ENCODE data around the gene PDXP.

The PDXP gene

DNA sequence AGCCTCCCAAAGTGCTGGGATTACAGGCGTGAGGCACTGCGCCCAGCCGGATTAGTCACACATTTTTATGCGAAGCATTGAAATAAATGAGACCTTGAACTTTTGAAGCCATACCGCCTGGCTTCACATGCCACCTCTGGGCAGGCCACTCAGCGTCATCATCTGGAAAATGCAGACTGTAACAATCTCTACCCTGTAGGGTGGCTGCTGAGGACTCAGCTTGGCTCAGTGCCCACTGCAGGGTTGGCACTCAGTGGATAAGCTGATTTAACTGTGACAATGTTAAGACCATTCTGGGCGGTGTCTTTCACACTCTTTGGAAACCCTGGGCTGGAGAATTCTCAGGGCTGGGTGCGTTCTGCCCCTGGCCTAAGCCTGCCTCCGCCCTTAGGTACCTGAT lies 10.6 kb upstream of the PDXP start (continued):
- TF ChIP-seq SP7 (tag by site-specific recombination; IDR thresholded peaks at IDR 0.05) (peak; percentile 38; the same call in 1 of the 2 replicates), BCL11A (tag by site-specific recombination; IDR thresholded peaks at IDR 0.05; ENCODE audit: low read depth) (no peak), KLF1 (tag by site-specific recombination; IDR thresholded peaks at IDR 0.05) (peak; percentile 46)

DNA sequence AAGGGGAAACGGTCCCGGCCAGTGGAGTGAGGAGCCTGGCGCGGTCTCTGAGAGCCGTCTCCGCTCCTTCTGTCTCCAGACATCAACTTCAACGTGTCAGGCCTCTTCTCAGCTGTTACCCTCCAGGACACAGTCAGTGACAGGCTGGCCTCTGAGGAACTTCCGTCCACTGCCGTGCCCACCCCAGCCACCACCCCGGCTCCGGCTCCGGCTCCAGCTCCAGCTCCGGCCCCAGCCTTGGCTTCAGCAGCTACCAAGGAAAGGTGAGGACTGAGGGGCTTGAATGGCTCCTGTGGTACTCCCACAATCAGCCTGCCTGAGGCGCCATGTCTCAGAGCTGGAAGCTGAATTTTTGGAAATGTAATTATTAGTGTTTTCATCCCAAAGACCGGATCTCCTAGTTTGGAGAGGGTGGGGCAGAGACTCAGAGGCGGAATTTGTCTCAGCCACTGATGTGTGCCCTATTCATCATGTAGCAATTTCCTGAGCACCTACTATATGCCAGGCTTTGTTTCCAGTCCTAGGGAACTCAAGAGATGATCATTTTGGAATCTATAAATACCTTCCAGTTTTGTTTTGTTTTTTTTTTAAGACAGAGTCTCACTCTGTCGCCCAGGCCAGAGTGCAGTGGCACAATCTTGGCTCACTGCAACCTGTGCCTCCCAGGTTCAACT lies 7.9 kb upstream of the PDXP start:
- Histone ChIP-seq H3K36me3 (ENCODE audit: control insufficient read depth in 2 of 2, insufficient read depth in 1 of 2, low read length in 2 of 2) (peaks cover 11 to 75% of the 10 kb centered on the region in 2 experiments; a peak in 2 of 3 replicates), H3K27ac (ENCODE audit: extremely low read depth, low read depth, low read length) (no peak overlapping the region), H3K9me3 (ENCODE audit: control insufficient read depth, insufficient read depth, low read depth, low read length) (no peaks in the 10 kb centered on the region), H3K4me1 (ENCODE audit: control insufficient read depth, insufficient read depth, low read length) (no peaks in the 10 kb centered on the region), H3K4me3 (ENCODE audit: low read depth, low read length) (no peak overlapping the region)
- TF ChIP-seq, protein P1, sequence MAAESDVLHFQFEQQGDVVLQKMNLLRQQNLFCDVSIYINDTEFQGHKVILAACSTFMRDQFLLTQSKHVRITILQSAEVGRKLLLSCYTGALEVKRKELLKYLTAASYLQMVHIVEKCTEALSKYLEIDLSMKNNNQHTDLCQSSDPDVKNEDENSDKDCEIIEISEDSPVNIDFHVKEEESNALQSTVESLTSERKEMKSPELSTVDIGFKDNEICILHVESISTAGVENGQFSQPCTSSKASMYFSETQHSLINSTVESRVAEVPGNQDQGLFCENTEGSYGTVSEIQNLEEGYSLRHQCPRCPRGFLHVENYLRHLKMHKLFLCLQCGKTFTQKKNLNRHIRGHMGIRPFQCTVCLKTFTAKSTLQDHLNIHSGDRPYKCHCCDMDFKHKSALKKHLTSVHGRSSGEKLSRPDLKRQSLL (tag by site-specific recombination; IDR thresholded peaks at IDR 0.05), result peak; percentile 84
- TF ChIP-seq ZNF843 (tag by site-specific recombination; IDR thresholded peaks at IDR 0.05), result no peak
- TF ChIP-seq ZNF664 (tag by site-specific recombination; IDR thresholded peaks at IDR 0.05), result peak; percentile 76; the same call in 1 of the 2 replicates
- ChIA-PET CTCF (interaction anchor here (0.7 to 1.3 kb wide), 3 partner anchors 24 to 49 kb away, joined by 3 read pairs; no protein-coding TSS in a partner anchor), POLR2A (interaction anchor here (1.8 kb wide), 1 partner anchor 10 kb away, joined by 5 read pairs; no protein-coding TSS in a partner anchor)

DNA sequence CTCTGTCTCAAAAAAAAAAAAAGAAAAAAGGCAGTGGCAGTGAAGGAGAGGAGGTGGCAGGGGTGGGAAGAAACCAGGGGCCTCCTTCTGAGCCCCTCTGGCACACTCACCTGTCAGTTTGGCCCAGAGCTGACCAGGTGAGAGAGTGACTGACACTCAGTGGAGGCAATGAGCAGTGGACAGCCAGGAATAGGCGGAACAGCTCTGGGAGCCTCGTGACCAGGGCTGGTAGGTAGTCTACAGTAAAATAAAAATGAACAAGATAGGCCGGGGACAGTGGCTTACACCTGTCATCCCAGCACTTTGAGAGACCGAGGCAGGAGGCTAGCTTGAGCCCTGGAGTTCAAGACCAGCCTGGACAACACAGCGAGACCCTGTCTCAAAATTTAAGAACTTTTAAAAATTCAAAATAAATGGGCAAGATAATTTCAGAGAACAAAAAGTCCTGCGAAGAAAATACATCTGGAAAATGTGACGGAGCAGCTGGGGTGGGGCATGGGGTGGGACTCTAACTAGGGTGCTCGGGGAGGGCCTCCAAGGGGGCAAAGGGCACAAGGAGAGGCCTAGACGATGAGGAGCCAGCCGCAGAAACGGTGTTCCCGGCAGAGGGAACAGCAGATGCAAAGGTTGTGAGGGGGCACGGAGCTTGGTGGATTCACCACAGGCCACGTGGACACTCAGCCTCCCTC lies 3.8 kb upstream of the PDXP start:
- CTCF ChIA-PET, result interaction anchor here (0.7 to 1.9 kb wide), 3 partner anchors 12 to 36 kb away, joined by 3 to 16 read pairs (median 3); no protein-coding TSS in a partner anchor
- no peaks in the 10 kb centered on the region for H3K9me3 ChIP-seq (ENCODE audit: control insufficient read depth, insufficient read depth, low read depth, low read length)
- H3K4me1 ChIP-seq (ENCODE audit: control insufficient read depth, insufficient read depth, low read length), result no peaks in the 10 kb centered on the region; the same call in 1 of the 2 replicates
- no peak overlapping the region for H3K27ac ChIP-seq (ENCODE audit: extremely low read depth, low read depth, low read length)
- H3K36me3 ChIP-seq (ENCODE audit: control insufficient read depth in 2 of 2, insufficient read depth in 1 of 2, low read length in 2 of 2), result peaks cover 5 to 44% of the 10 kb centered on the region in 2 experiments; a peak in 2 of 3 replicates
- POLR2A ChIA-PET, result interaction anchor here (0.5 to 0.6 kb wide), 2 partner anchors 72 to 153 kb away, joined by 3 to 5 read pairs; partner anchors contain the start of gene GCAT
- H3K4me3 ChIP-seq (ENCODE audit: low read depth, low read length), result no peak overlapping the region
- no peak for TF ChIP-seq ZBTB1 (tag by site-specific recombination; IDR thresholded peaks at IDR 0.05)
- TF ChIP-seq, protein P2, sequence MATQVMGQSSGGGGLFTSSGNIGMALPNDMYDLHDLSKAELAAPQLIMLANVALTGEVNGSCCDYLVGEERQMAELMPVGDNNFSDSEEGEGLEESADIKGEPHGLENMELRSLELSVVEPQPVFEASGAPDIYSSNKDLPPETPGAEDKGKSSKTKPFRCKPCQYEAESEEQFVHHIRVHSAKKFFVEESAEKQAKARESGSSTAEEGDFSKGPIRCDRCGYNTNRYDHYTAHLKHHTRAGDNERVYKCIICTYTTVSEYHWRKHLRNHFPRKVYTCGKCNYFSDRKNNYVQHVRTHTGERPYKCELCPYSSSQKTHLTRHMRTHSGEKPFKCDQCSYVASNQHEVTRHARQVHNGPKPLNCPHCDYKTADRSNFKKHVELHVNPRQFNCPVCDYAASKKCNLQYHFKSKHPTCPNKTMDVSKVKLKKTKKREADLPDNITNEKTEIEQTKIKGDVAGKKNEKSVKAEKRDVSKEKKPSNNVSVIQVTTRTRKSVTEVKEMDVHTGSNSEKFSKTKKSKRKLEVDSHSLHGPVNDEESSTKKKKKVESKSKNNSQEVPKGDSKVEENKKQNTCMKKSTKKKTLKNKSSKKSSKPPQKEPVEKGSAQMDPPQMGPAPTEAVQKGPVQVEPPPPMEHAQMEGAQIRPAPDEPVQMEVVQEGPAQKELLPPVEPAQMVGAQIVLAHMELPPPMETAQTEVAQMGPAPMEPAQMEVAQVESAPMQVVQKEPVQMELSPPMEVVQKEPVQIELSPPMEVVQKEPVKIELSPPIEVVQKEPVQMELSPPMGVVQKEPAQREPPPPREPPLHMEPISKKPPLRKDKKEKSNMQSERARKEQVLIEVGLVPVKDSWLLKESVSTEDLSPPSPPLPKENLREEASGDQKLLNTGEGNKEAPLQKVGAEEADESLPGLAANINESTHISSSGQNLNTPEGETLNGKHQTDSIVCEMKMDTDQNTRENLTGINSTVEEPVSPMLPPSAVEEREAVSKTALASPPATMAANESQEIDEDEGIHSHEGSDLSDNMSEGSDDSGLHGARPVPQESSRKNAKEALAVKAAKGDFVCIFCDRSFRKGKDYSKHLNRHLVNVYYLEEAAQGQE (tag by site-specific recombination; IDR thresholded peaks at IDR 0.05), result no peak
- no peak for TF ChIP-seq ZNF211 (tag by site-specific recombination; IDR thresholded peaks at IDR 0.05; ENCODE audit: low read depth)
- TF ChIP-seq, protein P3, sequence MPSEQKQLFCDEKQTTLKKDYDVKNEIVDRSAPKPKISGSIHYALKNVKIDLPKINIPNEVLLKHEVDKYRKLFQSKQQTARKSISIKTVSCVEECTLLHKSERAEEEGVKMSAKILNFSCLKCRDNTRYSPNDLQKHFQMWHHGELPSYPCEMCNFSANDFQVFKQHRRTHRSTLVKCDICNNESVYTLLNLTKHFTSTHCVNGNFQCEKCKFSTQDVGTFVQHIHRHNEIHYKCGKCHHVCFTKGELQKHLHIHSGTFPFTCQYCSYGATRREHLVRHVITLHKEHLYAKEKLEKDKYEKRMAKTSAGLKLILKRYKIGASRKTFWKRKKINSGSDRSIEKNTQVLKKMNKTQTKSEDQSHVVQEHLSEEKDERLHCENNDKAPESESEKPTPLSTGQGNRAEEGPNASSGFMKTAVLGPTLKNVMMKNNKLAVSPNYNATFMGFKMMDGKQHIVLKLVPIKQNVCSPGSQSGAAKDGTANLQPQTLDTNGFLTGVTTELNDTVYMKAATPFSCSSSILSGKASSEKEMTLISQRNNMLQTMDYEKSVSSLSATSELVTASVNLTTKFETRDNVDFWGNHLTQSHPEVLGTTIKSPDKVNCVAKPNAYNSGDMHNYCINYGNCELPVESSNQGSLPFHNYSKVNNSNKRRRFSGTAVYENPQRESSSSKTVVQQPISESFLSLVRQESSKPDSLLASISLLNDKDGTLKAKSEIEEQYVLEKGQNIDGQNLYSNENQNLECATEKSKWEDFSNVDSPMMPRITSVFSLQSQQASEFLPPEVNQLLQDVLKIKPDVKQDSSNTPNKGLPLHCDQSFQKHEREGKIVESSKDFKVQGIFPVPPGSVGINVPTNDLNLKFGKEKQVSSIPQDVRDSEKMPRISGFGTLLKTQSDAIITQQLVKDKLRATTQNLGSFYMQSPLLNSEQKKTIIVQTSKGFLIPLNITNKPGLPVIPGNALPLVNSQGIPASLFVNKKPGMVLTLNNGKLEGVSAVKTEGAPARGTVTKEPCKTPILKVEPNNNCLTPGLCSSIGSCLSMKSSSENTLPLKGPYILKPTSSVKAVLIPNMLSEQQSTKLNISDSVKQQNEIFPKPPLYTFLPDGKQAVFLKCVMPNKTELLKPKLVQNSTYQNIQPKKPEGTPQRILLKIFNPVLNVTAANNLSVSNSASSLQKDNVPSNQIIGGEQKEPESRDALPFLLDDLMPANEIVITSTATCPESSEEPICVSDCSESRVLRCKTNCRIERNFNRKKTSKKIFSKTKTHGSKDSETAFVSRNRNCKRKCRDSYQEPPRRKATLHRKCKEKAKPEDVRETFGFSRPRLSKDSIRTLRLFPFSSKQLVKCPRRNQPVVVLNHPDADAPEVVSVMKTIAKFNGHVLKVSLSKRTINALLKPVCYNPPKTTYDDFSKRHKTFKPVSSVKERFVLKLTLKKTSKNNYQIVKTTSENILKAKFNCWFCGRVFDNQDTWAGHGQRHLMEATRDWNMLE (tag by site-specific recombination; conservative IDR thresholded peaks at IDR 0.05; ENCODE audit: low read depth), result no peak
- TF ChIP-seq ZNF140 (tag by site-specific recombination; IDR thresholded peaks at IDR 0.05), result no peak
- TF ChIP-seq, protein P4, sequence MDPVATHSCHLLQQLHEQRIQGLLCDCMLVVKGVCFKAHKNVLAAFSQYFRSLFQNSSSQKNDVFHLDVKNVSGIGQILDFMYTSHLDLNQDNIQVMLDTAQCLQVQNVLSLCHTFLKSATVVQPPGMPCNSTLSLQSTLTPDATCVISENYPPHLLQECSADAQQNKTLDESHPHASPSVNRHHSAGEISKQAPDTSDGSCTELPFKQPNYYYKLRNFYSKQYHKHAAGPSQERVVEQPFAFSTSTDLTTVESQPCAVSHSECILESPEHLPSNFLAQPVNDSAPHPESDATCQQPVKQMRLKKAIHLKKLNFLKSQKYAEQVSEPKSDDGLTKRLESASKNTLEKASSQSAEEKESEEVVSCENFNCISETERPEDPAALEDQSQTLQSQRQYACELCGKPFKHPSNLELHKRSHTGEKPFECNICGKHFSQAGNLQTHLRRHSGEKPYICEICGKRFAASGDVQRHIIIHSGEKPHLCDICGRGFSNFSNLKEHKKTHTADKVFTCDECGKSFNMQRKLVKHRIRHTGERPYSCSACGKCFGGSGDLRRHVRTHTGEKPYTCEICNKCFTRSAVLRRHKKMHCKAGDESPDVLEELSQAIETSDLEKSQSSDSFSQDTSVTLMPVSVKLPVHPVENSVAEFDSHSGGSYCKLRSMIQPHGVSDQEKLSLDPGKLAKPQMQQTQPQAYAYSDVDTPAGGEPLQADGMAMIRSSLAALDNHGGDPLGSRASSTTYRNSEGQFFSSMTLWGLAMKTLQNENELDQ (tag by site-specific recombination; IDR thresholded peaks at IDR 0.05; ENCODE audit: low read depth), result no peak
- TF ChIP-seq RBAK (tag by site-specific recombination; IDR thresholded peaks at IDR 0.05), result no peak
- TF ChIP-seq ZBTB21 (tag by site-specific recombination; IDR thresholded peaks at IDR 0.05), result no peak
- TF ChIP-seq MYNN (tag by site-specific recombination; IDR thresholded peaks at IDR 0.05; ENCODE audit: borderline replicate concordance), result no peak
- TF ChIP-seq, protein P5, sequence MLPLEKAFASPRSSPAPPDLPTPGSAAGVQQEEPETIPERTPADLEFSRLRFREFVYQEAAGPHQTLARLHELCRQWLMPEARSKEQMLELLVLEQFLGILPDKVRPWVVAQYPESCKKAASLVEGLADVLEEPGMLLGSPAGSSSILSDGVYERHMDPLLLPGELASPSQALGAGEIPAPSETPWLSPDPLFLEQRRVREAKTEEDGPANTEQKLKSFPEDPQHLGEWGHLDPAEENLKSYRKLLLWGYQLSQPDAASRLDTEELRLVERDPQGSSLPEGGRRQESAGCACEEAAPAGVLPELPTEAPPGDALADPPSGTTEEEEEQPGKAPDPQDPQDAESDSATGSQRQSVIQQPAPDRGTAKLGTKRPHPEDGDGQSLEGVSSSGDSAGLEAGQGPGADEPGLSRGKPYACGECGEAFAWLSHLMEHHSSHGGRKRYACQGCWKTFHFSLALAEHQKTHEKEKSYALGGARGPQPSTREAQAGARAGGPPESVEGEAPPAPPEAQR (tag by site-specific recombination; IDR thresholded peaks at IDR 0.05), result no peak
- TF ChIP-seq MZF1 (tag by site-specific recombination; IDR thresholded peaks at IDR 0.05; ENCODE audit: borderline replicate concordance), result no peak

Measured in HEK293 (cell line).